GM23338 (cell line): ENCODE measurements around the gene CRYL1. TPM values are rescaled to one million over a fixed set of nuclear protein-coding genes. Genes with fewer than 3 reads are reported as not detected.

Experiments
- ATAC-seq: fragments of 200-7000 bp; cut with Tn5 transposase; 3 replicates; pipeline ENCODE4 v1.9.1; 2020
- DNase-seq: peaks from one replicate; pipeline ENCODE4 v3.0.0-alpha.2; 2015; ENCODE audit warnings: low spot score
- H2AFZ ChIP-seq: fragments of 200-600 bp; sonication (generic); 2 replicates; pipeline ENCODE4 v1.8.0; 2016; ENCODE audit warnings: antibody characterized with exemption, mild to moderate bottlenecking, moderate library complexity
- H3F3A ChIP-seq: fragments of 200-600 bp; sonication (generic); replicated peaks from 2 replicates; pipeline ENCODE4 v1.8.0; 2017; ENCODE audit warnings: antibody characterized with exemption, mixed run types, low read depth
- H3K27ac ChIP-seq: fragments of 200-600 bp; sonication (generic); 2 replicates; pipeline ENCODE4 v1.6.1; 2016; ENCODE audit warnings: low read depth
- H3K27me3 ChIP-seq: fragments of 200-600 bp; sonication (generic); 2 replicates; pipeline ENCODE4 v1.8.0; 2016; ENCODE audit warnings: mild to moderate bottlenecking, mixed run types, moderate library complexity; ENCODE audit not compliant: insufficient read depth
- H3K36me3 ChIP-seq: fragments of 200-600 bp; sonication (generic); 2 replicates; pipeline ENCODE4 v1.8.0; 2016; ENCODE audit warnings: mild to moderate bottlenecking; ENCODE audit not compliant: insufficient read depth
- H3K4me1 ChIP-seq: fragments of 200-600 bp; sonication (generic); 2 replicates; pipeline ENCODE4 v1.8.0; 2016; ENCODE audit warnings: mild to moderate bottlenecking, moderate library complexity; ENCODE audit not compliant: insufficient read depth
- H3K4me2 ChIP-seq: fragments of 200-600 bp; sonication (generic); 2 replicates; pipeline ENCODE4 v1.7.1; 2017; ENCODE audit warnings: mixed run types
- H3K4me3 ChIP-seq: fragments of 200-600 bp; sonication (generic); 2 replicates; pipeline ENCODE4 v1.6.1; 2016; ENCODE audit warnings: mixed run types
- H3K79me2 ChIP-seq: fragments of 200-600 bp; sonication (generic); replicated peaks from 2 replicates; pipeline ENCODE4 v1.8.0; 2017; ENCODE audit warnings: mild to moderate bottlenecking; ENCODE audit not compliant: insufficient read depth
- H3K9me2 ChIP-seq: fragments of 200-600 bp; sonication (generic); 2 replicates; pipeline ENCODE4 v1.8.0; 2017; ENCODE audit not compliant: insufficient read depth
- H4K20me1 ChIP-seq: fragments of 200-600 bp; sonication (generic); replicated peaks from 2 replicates; pipeline ENCODE4 v1.8.0; 2017; ENCODE audit warnings: mild to moderate bottlenecking; ENCODE audit not compliant: insufficient read depth
- H3K27ac Mint-ChIP-seq: 2 replicates; pipeline ENCODE4 v1.8.0; 2020; ENCODE audit warnings: inconsistent platforms, mild to moderate bottlenecking, moderate library complexity, mixed read lengths
- H3K27me3 Mint-ChIP-seq: 3 replicates; pipeline ENCODE4 v1.8.0; 2022; ENCODE audit warnings: low read depth, mild to moderate bottlenecking, moderate library complexity, mixed read lengths, inconsistent platforms; ENCODE audit not compliant: insufficient read depth, poor library complexity
- H3K36me3 Mint-ChIP-seq: 3 replicates; pipeline ENCODE4 v1.8.0; 2021; ENCODE audit warnings: low read depth, mild to moderate bottlenecking, inconsistent platforms, moderate library complexity, mixed read lengths
- H3K4me1 Mint-ChIP-seq: 3 replicates; pipeline ENCODE4 v1.8.0; 2020; ENCODE audit warnings: mild to moderate bottlenecking, inconsistent platforms, mixed read lengths
- H3K4me3 Mint-ChIP-seq: 3 replicates; pipeline ENCODE4 v1.8.0; 2021; ENCODE audit warnings: moderate library complexity, mild to moderate bottlenecking, inconsistent platforms, mixed read lengths
- H3K9me3 Mint-ChIP-seq: 3 replicates; pipeline ENCODE4 v1.8.0; 2020; ENCODE audit warnings: moderate library complexity, mild to moderate bottlenecking, inconsistent platforms, mixed read lengths
- CTCF ChIP-seq, 2 experiments: fragments of 200-600 bp in 1 of 2; sonication (generic) in 1 of 2; conservative IDR thresholded peaks; 2 replicates each; pipeline versions ENCODE4 v1.5.1 to v1.6.1; 2016 to 2017; ENCODE audit warnings: antibody characterized with exemption in 2 of 2, low read depth in 2 of 2, mild to moderate bottlenecking in 2 of 2, moderate library complexity in 1 of 2
- ETS1 ChIP-seq: IDR thresholded peaks from 2 replicates; pipeline ENCODE4 v1.6.1; 2016; ENCODE audit warnings: antibody characterized with exemption
- EZH2 ChIP-seq: fragments of 200-600 bp; sonication (generic); IDR thresholded peaks from one replicate; pipeline ENCODE4 v1.8.0; 2017; ENCODE audit warnings: antibody characterized with exemption, mild to moderate bottlenecking, low read depth; ENCODE audit not compliant: unreplicated experiment
- JUNB ChIP-seq: IDR thresholded peaks from one replicate; pipeline ENCODE4 v1.6.1; 2016; ENCODE audit warnings: antibody characterized with exemption; ENCODE audit not compliant: unreplicated experiment
- NANOG ChIP-seq: IDR thresholded peaks from 2 replicates; pipeline ENCODE4 v1.6.1; 2016; ENCODE audit warnings: antibody characterized with exemption, borderline replicate concordance
- POLR2AphosphoS5 ChIP-seq: IDR thresholded peaks from 2 replicates; pipeline ENCODE4 v1.6.1; 2016; ENCODE audit warnings: antibody characterized with exemption, low read depth
- REST ChIP-seq: IDR thresholded peaks from one replicate; pipeline ENCODE4 v1.6.1; 2018; ENCODE audit warnings: antibody characterized with exemption; ENCODE audit not compliant: unreplicated experiment
- STAT1 ChIP-seq: IDR thresholded peaks from one replicate; pipeline ENCODE4 v1.6.1; 2016; ENCODE audit warnings: antibody characterized with exemption; ENCODE audit not compliant: unreplicated experiment
- ZNF331 ChIP-seq: fragments of 250-450 bp; sonication (Bioruptor Pico); IDR thresholded peaks from 2 replicates; pipeline ENCODE4 v1.5.0; 2020; ENCODE audit warnings: low read depth, mild to moderate bottlenecking, moderate library complexity
- ZNF462 ChIP-seq: fragments of 250-450 bp; sonication (Bioruptor Pico); IDR thresholded peaks from 2 replicates; pipeline ENCODE4 v1.5.0; 2020; ENCODE audit warnings: mild to moderate bottlenecking, moderate library complexity
- polyA plus RNA-seq: library from polyadenylated mRNA; unstranded; fragments of >200 nt; fragmentation: Nextera tagmentation; extraction: Ambion mirVana; gene quantifications from 2 replicates; pipeline ENCODE4 v1.2.1, GENCODE V29; 2016
- total RNA-seq: library from RNA; depleted of rRNA; stranded (reverse); fragments of >200 nt; shearing (Covaris generic); gene quantifications from 2 replicates; pipeline ENCODE4 v1.2.3, GENCODE V29; 2014

Gene CRYL1
- total and polyA plus RNA-seq, 2 experiments from 2014 or later: 2.2 to 2.6 TPM

- TF ChIP-seq ZNF462 (CRISPR knock-in tag) (no peak), ETS1 (no peak), REST (no peak), NANOG (no peak)
Observed at GRCh38 chr13:20400774-20401173, 124.9 kb downstream of the CRYL1 start (continued).

- no peak overlapping the region for H3K4me3 ChIP-seq
- H3K27me3 ChIP-seq: no peaks in the 10 kb centered on the region
- no peaks in the 10 kb centered on the region for H3K9me2 ChIP-seq
- H3K4me1 ChIP-seq: no peaks in the 10 kb centered on the region
- H3K36me3 ChIP-seq: no peaks in the 10 kb centered on the region
- no peak overlapping the region for H3K27ac ChIP-seq
- no peaks in the 10 kb centered on the region for H4K20me1 ChIP-seq
- ATAC-seq (no peak), DNase-seq (no peak)
- Mint-ChIP-seq H3K9me3 (no peaks in the 10 kb centered on the region), H3K4me1 (no peaks in the 10 kb centered on the region; the same call in 2 of the 3 replicates), H3K27me3 (peaks cover 2% of the 10 kb centered on the region), H3K36me3 (no peaks in the 10 kb centered on the region), H3K27ac (no peak overlapping the region), H3K4me3 (no peak overlapping the region; the same call in 2 of the 3 replicates)
- no peaks in the 10 kb centered on the region for H3K79me2 ChIP-seq
- H3F3A ChIP-seq: no peaks in the 10 kb centered on the region
- no peak overlapping the region for H2AFZ ChIP-seq
- H3K4me2 ChIP-seq: no peak overlapping the region
- TF ChIP-seq EZH2 (no peak), NANOG (no peak), CTCF (conservative IDR thresholded peaks at IDR 0.05; ENCODE audit: low read depth in 2 of 2) (no peak), STAT1 (no peak), JUNB (no peak), ETS1 (no peak), POLR2AphosphoS5 (no peak), ZNF331 (no peak)
Observed at GRCh38 chr13:20399961-20400360, 125.7 kb downstream of the CRYL1 start.
